ENCODE data around the gene ICAM2. TPM values are rescaled to one million over a fixed set of nuclear protein-coding genes. Genes with fewer than 3 reads are reported as not detected.

The ICAM2 gene
- total and polyA plus RNA-seq, 8 donors = 32.3 to 55.4 (median 46.3) TPM

GRCh38 chr17:63972796-63973195 is 47.6 kb downstream of the ICAM2 start, which contains the start of gene SCN4A:
TSS of gene SCN4A (minus strand) at chr17:63972918. CDS start at chr17:63972841, 77 bp downstream.
- no peak within 1 kb of the TSS for H3K4me3 ChIP-seq
- DNase-seq (no peak), ATAC-seq (no peak)
- H3K36me3 ChIP-seq = no peaks in the 10 kb centered on the region
- no peaks in the 10 kb centered on the region for H3K27me3 ChIP-seq
- no peaks in the 10 kb centered on the region for H3K4me1 ChIP-seq
- intact Hi-C loops (cut with DNase I) = no loop called here
- H3K9me3 ChIP-seq = no peaks in the 10 kb centered on the region
- no peak within 1 kb of the TSS for H3K27ac ChIP-seq
- no peak for TF ChIP-seq CTCF (IDR thresholded peaks at IDR 0.05)

- intact Hi-C loops (cut with DNase I) = no loop called here
- Histone ChIP-seq H3K4me1 (no peaks in the 10 kb centered on the region), H3K27me3 (no peaks in the 10 kb centered on the region)
These were observed 51.2 kb downstream of the ICAM2 start for GRCh38 chr17:63969278-63969677.

GRCh38 chr17:63967953-63968352 is 52.5 kb downstream of the ICAM2 start:
- intact Hi-C loops (cut with DNase I) = no loop called here
- no peaks in the 10 kb centered on the region for H3K9me3 ChIP-seq
- H3K27ac ChIP-seq = no peak overlapping the region
- no peak for ATAC-seq
- H3K4me3 ChIP-seq = no peak overlapping the region
- H3K36me3 ChIP-seq = no peaks in the 10 kb centered on the region
- TF ChIP-seq CTCF (IDR thresholded peaks at IDR 0.05) = no peak
- H3K27me3 ChIP-seq = no peaks in the 10 kb centered on the region
- DNase-seq = no peak
- H3K4me1 ChIP-seq = no peaks in the 10 kb centered on the region

More at GRCh38 chr17:63969278-63969677, 51.2 kb downstream of the ICAM2 start:
- no peak for DNase-seq
- Histone ChIP-seq H3K36me3 (no peaks in the 10 kb centered on the region), H3K27ac (no peak overlapping the region), H3K4me3 (no peak overlapping the region), H3K9me3 (no peaks in the 10 kb centered on the region)
- TF ChIP-seq CTCF (IDR thresholded peaks at IDR 0.05) = no peak
- ATAC-seq = no peak

GRCh38 chr17:63966646-63967264 is 53.7 kb downstream of the ICAM2 start:
- no peak overlapping the region for H3K4me3 ChIP-seq
- H3K4me1 ChIP-seq = no peaks in the 10 kb centered on the region
- no peaks in the 10 kb centered on the region for H3K36me3 ChIP-seq
- intact Hi-C loops (cut with DNase I) = no loop called here
- ATAC-seq = no peak
- TF ChIP-seq CTCF (IDR thresholded peaks at IDR 0.05) = no peak
- DNase-seq = no peak
- H3K27ac ChIP-seq = no peak overlapping the region
- H3K9me3 ChIP-seq = no peaks in the 10 kb centered on the region
- H3K27me3 ChIP-seq = no peaks in the 10 kb centered on the region

- Histone ChIP-seq H3K4me1 (peaks cover 0 to 4% of the 10 kb centered on the region in 2 donors), H3K27ac (peak overlapping the region in 1 of 2 donors; percentile 45), H3K4me3 (no peak overlapping the region), H3K27me3 (no peaks in the 10 kb centered on the region), H3K9me3 (no peaks in the 10 kb centered on the region), H3K36me3 (no peaks in the 10 kb centered on the region)
- no peak for ATAC-seq
- no peak for TF ChIP-seq CTCF (IDR thresholded peaks at IDR 0.05)
- intact Hi-C loops (cut with DNase I) = no loop called here
- DNase-seq = no peak
These were observed 57.3 kb downstream of the ICAM2 start for GRCh38 chr17:63963123-63963522.

All from left lung (tissue), 10 donors.